GM12878 (cell line): ENCODE data around the gene TARBP1. TPM values are rescaled to one million over a fixed set of nuclear protein-coding genes. Genes with fewer than 3 reads are reported as not detected.

Experiments
- ATAC-seq: fragments of 200-7000 bp; cut with Tn5 transposase; 3 replicates; pipeline ENCODE4 v1.9.1; 2020; ENCODE audit warnings: mild to moderate bottlenecking, moderate library complexity
- BruUV-seq: library from RNA; stranded (reverse); fragments of 400-500 nt; replicated peaks from 2 replicates; lab custom pipeline; 2021; lab: Mats Ljungman, UMichigan
- CTCF ChIA-PET: fragments of 300-600 bp; sonication (Branson Sonifier 250); formaldehyde crosslinking; extraction: SDS; loops from one replicate; lab custom pipeline; 2021; ENCODE audit warnings: inconsistent platforms; lab: Yijun Ruan, JAX
- POLR2A ChIA-PET: fragments of 350-600 bp; formaldehyde crosslinking; extraction: SDS; loops from one replicate; lab custom pipeline; 2021; ENCODE audit warnings: inconsistent platforms; lab: Charles Lee
- RAD21 ChIA-PET: fragments of 300-600 bp; sonication (Branson Sonifier 250); formaldehyde crosslinking; loops from one replicate; lab custom pipeline; 2023; ENCODE audit warnings: antibody characterized with exemption; ENCODE audit not compliant: unreplicated experiment; lab: Charles Lee
- SMC1A ChIA-PET: fragments of 300-600 bp; sonication (Branson Sonifier 250); formaldehyde crosslinking; loops from one replicate; lab custom pipeline; 2023; ENCODE audit not compliant: unreplicated experiment, uncharacterized antibody; lab: Charles Lee
- DNase-seq: peaks from one replicate; pipeline ENCODE4 v3.0.0-alpha.2; 2011; ENCODE audit warnings: low read depth, low spot score
- FAIRE-seq: peaks from 3 replicates; lab custom pipeline; 2011; peaks lifted over from hg19 to GRCh38; lab: Jason Lieb, UNC
- H2AFZ ChIP-seq: 2 replicates; pipeline ENCODE4 v1.6.0; 2011; ENCODE audit warnings: low read depth, low read length, control low read depth; ENCODE audit not compliant: control insufficient read depth
- H3K27ac ChIP-seq: 2 replicates; pipeline ENCODE4 v1.5.1; 2011; ENCODE audit warnings: control low read depth; ENCODE audit not compliant: control insufficient read depth, insufficient read depth
- H3K27me3 ChIP-seq, 2 experiments: replicated peaks in 1 of 2; 2 replicates each; pipeline versions ENCODE4 v1.6.0 to v1.6.1; 2011; ENCODE audit warnings: low read length in 1 of 2; ENCODE audit not compliant: control insufficient read depth in 2 of 2, insufficient read depth in 2 of 2
- H3K36me3 ChIP-seq, 2 experiments: 2 replicates each; pipeline ENCODE4 v1.5.1; 2011; ENCODE audit warnings: low read length in 1 of 2; ENCODE audit not compliant: control insufficient read depth in 2 of 2, insufficient read depth in 2 of 2
- H3K4me1 ChIP-seq: 2 replicates; pipeline ENCODE4 v1.6.1; 2011; ENCODE audit warnings: mild to moderate bottlenecking, low read length, moderate library complexity, mixed read lengths; ENCODE audit not compliant: control insufficient read depth, insufficient read depth
- H3K4me2 ChIP-seq: 2 replicates; pipeline ENCODE4 v1.6.0; 2011; ENCODE audit warnings: control low read depth; ENCODE audit not compliant: control insufficient read depth, insufficient read depth
- H3K4me3 ChIP-seq: fragments of 200-600 bp; sonication (generic); 2 replicates; pipeline ENCODE4 v1.5.1; 2016
- H3K79me2 ChIP-seq: 2 replicates; pipeline ENCODE4 v1.6.0; 2011; ENCODE audit warnings: low read length; ENCODE audit not compliant: control insufficient read depth, insufficient read depth
- H3K9ac ChIP-seq: 2 replicates; pipeline ENCODE4 v1.8.0; 2011; ENCODE audit warnings: low read length, control low read depth, mixed read lengths; ENCODE audit not compliant: control insufficient read depth, insufficient read depth
- H3K9me3 ChIP-seq: replicated peaks from 3 replicates; pipeline ENCODE4 v1.5.1; 2011; ENCODE audit warnings: mild to moderate bottlenecking, low read length; ENCODE audit not compliant: control insufficient read depth, insufficient read depth
- H4K20me1 ChIP-seq: 2 replicates; pipeline ENCODE4 v1.6.0; 2011; ENCODE audit not compliant: control insufficient read depth, insufficient read depth
- FOXK2 ChIP-seq: fragments of 450-650 bp; IDR thresholded peaks from 2 replicates; pipeline ENCODE4 v1.6.1; 2017; ENCODE audit warnings: mild to moderate bottlenecking, moderate library complexity
- IKZF2 ChIP-seq, 2 experiments: fragments of 450-650 bp; IDR thresholded peaks; 2 replicates each; pipeline ENCODE4 v1.6.1; 2017; ENCODE audit warnings: mild to moderate bottlenecking in 2 of 2, moderate library complexity in 2 of 2
- JUND ChIP-seq: IDR thresholded peaks from 2 replicates; pipeline ENCODE4 v1.6.1; 2012; ENCODE audit warnings: low read depth, mild to moderate bottlenecking, low read length, improper control_type of control experiment, moderate library complexity
- MEF2B ChIP-seq: fragments of 450-650 bp; IDR thresholded peaks from 2 replicates; pipeline ENCODE4 v1.6.1; 2018; ENCODE audit warnings: mild to moderate bottlenecking, moderate library complexity; ENCODE audit not compliant: partially characterized antibody, poor library complexity, severe bottlenecking
- NBN ChIP-seq: fragments of 450-650 bp; IDR thresholded peaks from 2 replicates; pipeline ENCODE4 v1.6.1; 2016
- NFXL1 ChIP-seq: fragments of 450-650 bp; IDR thresholded peaks from 2 replicates; pipeline ENCODE4 v1.6.1; 2017; ENCODE audit warnings: antibody characterized with exemption, mild to moderate bottlenecking, borderline replicate concordance
- PAX5 ChIP-seq: IDR thresholded peaks from 2 replicates; pipeline ENCODE4 v1.6.1; 2011; ENCODE audit warnings: low read depth, low read length, borderline replicate concordance
- PML ChIP-seq: IDR thresholded peaks from 2 replicates; pipeline ENCODE4 v1.6.1; 2012; ENCODE audit warnings: low read length, inconsistent platforms
- RAD21 ChIP-seq: IDR thresholded peaks from 2 replicates; pipeline ENCODE4 v1.6.1; 2011; ENCODE audit warnings: mild to moderate bottlenecking, low read depth, low read length, moderate library complexity; ENCODE audit not compliant: insufficient read depth
- RELA ChIP-seq: fragments of 450-650 bp; IDR thresholded peaks from 2 replicates; pipeline ENCODE4 v1.8.0; 2014; ENCODE audit warnings: borderline replicate concordance; ENCODE audit not compliant: partially characterized antibody
- YY1 ChIP-seq: IDR thresholded peaks from 2 replicates; pipeline ENCODE4 v1.6.1; 2011; ENCODE audit warnings: low read depth, mild to moderate bottlenecking, low read length
- ZSCAN29 ChIP-seq: fragments of 450-650 bp; IDR thresholded peaks from 2 replicates; pipeline ENCODE4 v1.6.1; 2017; ENCODE audit warnings: mild to moderate bottlenecking, moderate library complexity
- WGBS: methylation state at CpG from one replicate; pipeline ENCODE4 v1.1.6; 2016; ENCODE audit warnings: low lambda C conversion rate; ENCODE audit not compliant: insufficient replicate concordance, insufficient coverage; ENCODE audit errors: missing lambda C conversion rate; 5-methylcytosine and 5-hydroxymethylcytosine counted together
- in situ Hi-C: fragments of 300-500 bp; cut with MboI; formaldehyde crosslinking; loops from 9 replicates; pipeline ENCODE4 v1.14.3; 2018; ENCODE audit warnings: mixed read lengths
- intact Hi-C: fragments of 100-400 bp; cut with micrococcal nuclease; formaldehyde crosslinking; loops from one replicate; pipeline ENCODE4 v1.14.2; 2022; ENCODE audit not compliant: unreplicated experiment
- polyA plus RNA-seq, 11 experiments: library from polyadenylated mRNA; depleted of rRNA in 4 of 11; unstranded in 6 of 11; stranded (reverse) in 5 of 11; fragments of >200 nt; fragmentation: Nextera tagmentation in 4 of 11; fragmentation: Illumina TruSeq in 1 of 11; extraction: Ambion mirVana in 4 of 11; extraction: Trizol in 1 of 11; gene quantifications; 1 replicate in 1 of 11; 2 replicates in 10 of 11; pipeline versions ENCODE4 v1.2.1 to v1.2.3, GENCODE V29; 2011 to 2016; ENCODE audit warnings: inconsistent platforms in 2 of 11, missing spikeins in 2 of 11, low read depth in 1 of 11
- total RNA-seq, 4 experiments: library from RNA; depleted of rRNA in 3 of 4; stranded (reverse); fragments of >200 nt in 3 of 4; fragmentation: Illumina TruSeq in 1 of 4; extraction: Trizol in 1 of 4; gene quantifications; 2 replicates each; pipeline versions ENCODE4 v1.2.1 to v1.2.3, GENCODE V29; 2013 to 2021
- TF ChIP-seq, protein P1 (sequence below): fragments of 450-650 bp; formaldehyde crosslinking; IDR thresholded peaks from 2 replicates; pipeline ENCODE4 v1.4.0; 2020; ENCODE audit warnings: mild to moderate bottlenecking, moderate library complexity
- TF ChIP-seq, protein P2 (sequence below): fragments of 450-650 bp; IDR thresholded peaks from 2 replicates; pipeline ENCODE4 v1.6.1; 2017; ENCODE audit warnings: antibody characterized with exemption, mild to moderate bottlenecking, moderate library complexity
- TF ChIP-seq, protein P3 (sequence below): IDR thresholded peaks from 2 replicates; pipeline ENCODE4 v1.6.1; 2011; ENCODE audit warnings: low read depth, mild to moderate bottlenecking, low read length, moderate library complexity, borderline replicate concordance; ENCODE audit errors: extremely low read depth
- TF ChIP-seq, protein P4 (sequence below): fragments of 450-650 bp; IDR thresholded peaks from 2 replicates; pipeline ENCODE4 v1.6.1; 2017; ENCODE audit warnings: mild to moderate bottlenecking, low read depth, inconsistent platforms; ENCODE audit not compliant: poor library complexity, severe bottlenecking

Gene TARBP1
- total and polyA plus RNA-seq, 10 of the 15 experiments (the other 5 are each of a cell fraction or from before 2014, with no cell fraction given), result 10.8 to 94.4 (median 35.3) TPM

DNA sequence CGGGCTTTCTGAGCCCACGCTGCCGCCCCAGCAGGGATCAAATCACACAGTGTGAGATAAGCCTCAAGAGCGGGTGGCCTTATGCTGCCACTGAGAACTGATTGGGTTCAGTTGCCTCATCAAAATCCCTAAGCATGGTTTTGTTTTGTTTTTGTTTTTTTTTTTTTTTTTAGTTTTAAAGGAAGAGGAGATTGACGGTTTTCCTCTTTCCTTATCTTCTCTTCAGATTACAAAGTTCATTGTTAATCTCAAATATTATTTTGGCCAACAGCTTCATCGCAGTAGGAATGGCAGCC is 105.1 kb downstream of the TARBP1 start:
- ChIA-PET POLR2A (interaction anchor here (0.6 to 2.6 kb wide), 9 partner anchors 10 to 515 kb away, joined by 3 to 16 read pairs (median 5); partner anchors contain the start of gene TARBP1), SMC1A (interaction anchor here (0.6 to 4.1 kb wide), 13 partner anchors 8 to 731 kb away, joined by 3 to 30 read pairs (median 3); no protein-coding TSS in a partner anchor), RAD21 (interaction anchor here (0.9 to 3.1 kb wide), 9 partner anchors 10 to 238 kb away, joined by 3 to 14 read pairs (median 3); no protein-coding TSS in a partner anchor), CTCF (interaction anchor here (0.6 to 2.9 kb wide), 9 partner anchors 10 to 1140 kb away, joined by 3 to 11 read pairs (median 6); no protein-coding TSS in a partner anchor)
- H3K4me2 ChIP-seq, result peak overlapping the region; percentile 95
- H3K27ac ChIP-seq, result peak overlapping the region; percentile 95
- H3K4me1 ChIP-seq, result peaks cover 6% of the 10 kb centered on the region; the same call in 1 of the 2 replicates
- H3K79me2 ChIP-seq, result peaks cover 27% of the 10 kb centered on the region
- peak overlapping the region; percentile 79 for H2AFZ ChIP-seq
- ATAC-seq (peak; percentile 52), DNase-seq (no peak), FAIRE-seq (no peak)
- intact Hi-C loops, result loop anchor here (1.0 to 10.0 kb wide), 4 partner anchors 17 to 231 kb away; no protein-coding TSS in a partner anchor
- no TSS peak for BruUV-seq
- H3K4me3 ChIP-seq, result peak overlapping the region; percentile 86
- no peaks in the 10 kb centered on the region for H4K20me1 ChIP-seq
- H3K27me3 ChIP-seq, result no peaks in the 10 kb centered on the region
- H3K9me3 ChIP-seq, result no peaks in the 10 kb centered on the region; the same call in 2 of the 3 replicates
- peak overlapping the region; percentile 97 for H3K9ac ChIP-seq
- under 1% methylated on average over 6 of the region's 6 CpGs for WGBS
- peaks cover 0 to 13% of the 10 kb centered on the region in 2 experiments for H3K36me3 ChIP-seq
- in situ Hi-C loops, result no loop called here
- TF ChIP-seq IKZF2 (IDR thresholded peaks at IDR 0.05), result no peak
- TF ChIP-seq JUND, result no peak
- no peak for TF ChIP-seq NFXL1
- TF ChIP-seq, protein P1, sequence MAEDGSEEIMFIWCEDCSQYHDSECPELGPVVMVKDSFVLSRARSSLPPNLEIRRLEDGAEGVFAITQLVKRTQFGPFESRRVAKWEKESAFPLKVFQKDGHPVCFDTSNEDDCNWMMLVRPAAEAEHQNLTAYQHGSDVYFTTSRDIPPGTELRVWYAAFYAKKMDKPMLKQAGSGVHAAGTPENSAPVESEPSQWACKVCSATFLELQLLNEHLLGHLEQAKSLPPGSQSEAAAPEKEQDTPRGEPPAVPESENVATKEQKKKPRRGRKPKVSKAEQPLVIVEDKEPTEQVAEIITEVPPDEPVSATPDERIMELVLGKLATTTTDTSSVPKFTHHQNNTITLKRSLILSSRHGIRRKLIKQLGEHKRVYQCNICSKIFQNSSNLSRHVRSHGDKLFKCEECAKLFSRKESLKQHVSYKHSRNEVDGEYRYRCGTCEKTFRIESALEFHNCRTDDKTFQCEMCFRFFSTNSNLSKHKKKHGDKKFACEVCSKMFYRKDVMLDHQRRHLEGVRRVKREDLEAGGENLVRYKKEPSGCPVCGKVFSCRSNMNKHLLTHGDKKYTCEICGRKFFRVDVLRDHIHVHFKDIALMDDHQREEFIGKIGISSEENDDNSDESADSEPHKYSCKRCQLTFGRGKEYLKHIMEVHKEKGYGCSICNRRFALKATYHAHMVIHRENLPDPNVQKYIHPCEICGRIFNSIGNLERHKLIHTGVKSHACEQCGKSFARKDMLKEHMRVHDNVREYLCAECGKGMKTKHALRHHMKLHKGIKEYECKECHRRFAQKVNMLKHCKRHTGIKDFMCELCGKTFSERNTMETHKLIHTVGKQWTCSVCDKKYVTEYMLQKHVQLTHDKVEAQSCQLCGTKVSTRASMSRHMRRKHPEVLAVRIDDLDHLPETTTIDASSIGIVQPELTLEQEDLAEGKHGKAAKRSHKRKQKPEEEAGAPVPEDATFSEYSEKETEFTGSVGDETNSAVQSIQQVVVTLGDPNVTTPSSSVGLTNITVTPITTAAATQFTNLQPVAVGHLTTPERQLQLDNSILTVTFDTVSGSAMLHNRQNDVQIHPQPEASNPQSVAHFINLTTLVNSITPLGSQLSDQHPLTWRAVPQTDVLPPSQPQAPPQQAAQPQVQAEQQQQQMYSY (CRISPR knock-in tag), result no peak
- no peak for TF ChIP-seq PML
- TF ChIP-seq NBN, result no peak
- no peak for TF ChIP-seq MEF2B
- no peak for TF ChIP-seq RELA
- TF ChIP-seq, protein P2, sequence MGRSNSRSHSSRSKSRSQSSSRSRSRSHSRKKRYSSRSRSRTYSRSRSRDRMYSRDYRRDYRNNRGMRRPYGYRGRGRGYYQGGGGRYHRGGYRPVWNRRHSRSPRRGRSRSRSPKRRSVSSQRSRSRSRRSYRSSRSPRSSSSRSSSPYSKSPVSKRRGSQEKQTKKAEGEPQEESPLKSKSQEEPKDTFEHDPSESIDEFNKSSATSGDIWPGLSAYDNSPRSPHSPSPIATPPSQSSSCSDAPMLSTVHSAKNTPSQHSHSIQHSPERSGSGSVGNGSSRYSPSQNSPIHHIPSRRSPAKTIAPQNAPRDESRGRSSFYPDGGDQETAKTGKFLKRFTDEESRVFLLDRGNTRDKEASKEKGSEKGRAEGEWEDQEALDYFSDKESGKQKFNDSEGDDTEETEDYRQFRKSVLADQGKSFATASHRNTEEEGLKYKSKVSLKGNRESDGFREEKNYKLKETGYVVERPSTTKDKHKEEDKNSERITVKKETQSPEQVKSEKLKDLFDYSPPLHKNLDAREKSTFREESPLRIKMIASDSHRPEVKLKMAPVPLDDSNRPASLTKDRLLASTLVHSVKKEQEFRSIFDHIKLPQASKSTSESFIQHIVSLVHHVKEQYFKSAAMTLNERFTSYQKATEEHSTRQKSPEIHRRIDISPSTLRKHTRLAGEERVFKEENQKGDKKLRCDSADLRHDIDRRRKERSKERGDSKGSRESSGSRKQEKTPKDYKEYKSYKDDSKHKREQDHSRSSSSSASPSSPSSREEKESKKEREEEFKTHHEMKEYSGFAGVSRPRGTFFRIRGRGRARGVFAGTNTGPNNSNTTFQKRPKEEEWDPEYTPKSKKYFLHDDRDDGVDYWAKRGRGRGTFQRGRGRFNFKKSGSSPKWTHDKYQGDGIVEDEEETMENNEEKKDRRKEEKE, result no peak
- TF ChIP-seq ZSCAN29, result no peak
- no peak for TF ChIP-seq FOXK2
- no peak for TF ChIP-seq PAX5
- no peak for TF ChIP-seq YY1
- TF ChIP-seq RAD21, result no peak
- TF ChIP-seq, protein P3, sequence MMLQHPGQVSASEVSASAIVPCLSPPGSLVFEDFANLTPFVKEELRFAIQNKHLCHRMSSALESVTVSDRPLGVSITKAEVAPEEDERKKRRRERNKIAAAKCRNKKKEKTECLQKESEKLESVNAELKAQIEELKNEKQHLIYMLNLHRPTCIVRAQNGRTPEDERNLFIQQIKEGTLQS, result no peak
- TF ChIP-seq, protein P4, sequence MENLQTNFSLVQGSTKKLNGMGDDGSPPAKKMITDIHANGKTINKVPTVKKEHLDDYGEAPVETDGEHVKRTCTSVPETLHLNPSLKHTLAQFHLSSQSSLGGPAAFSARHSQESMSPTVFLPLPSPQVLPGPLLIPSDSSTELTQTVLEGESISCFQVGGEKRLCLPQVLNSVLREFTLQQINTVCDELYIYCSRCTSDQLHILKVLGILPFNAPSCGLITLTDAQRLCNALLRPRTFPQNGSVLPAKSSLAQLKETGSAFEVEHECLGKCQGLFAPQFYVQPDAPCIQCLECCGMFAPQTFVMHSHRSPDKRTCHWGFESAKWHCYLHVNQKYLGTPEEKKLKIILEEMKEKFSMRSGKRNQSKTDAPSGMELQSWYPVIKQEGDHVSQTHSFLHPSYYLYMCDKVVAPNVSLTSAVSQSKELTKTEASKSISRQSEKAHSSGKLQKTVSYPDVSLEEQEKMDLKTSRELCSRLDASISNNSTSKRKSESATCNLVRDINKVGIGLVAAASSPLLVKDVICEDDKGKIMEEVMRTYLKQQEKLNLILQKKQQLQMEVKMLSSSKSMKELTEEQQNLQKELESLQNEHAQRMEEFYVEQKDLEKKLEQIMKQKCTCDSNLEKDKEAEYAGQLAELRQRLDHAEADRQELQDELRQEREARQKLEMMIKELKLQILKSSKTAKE, result no peak
